OCI-M1 (cell line): ENCODE results near the gene TM2D1.
"Not testable (repeated sequence)": the region's sequence is repeated elsewhere in the genome, so short reads cannot be mapped to it uniquely, and the experiment has no call there.

ENCODE experiments used
- DNase-seq: peaks from one replicate; lab custom pipeline; 2025; lab: John Stamatoyannopoulos, UW

Gene TM2D1

GRCh38 chr1:61718996-61719663 is 5.8 kb downstream of the TM2D1 start:
- DNase-seq: not testable (repeated sequence)

GRCh38 chr1:61711969-61712368 is 13.0 kb downstream of the TM2D1 start:
- DNase-seq: no peak

GRCh38 chr1:61711257-61711656 is 13.7 kb downstream of the TM2D1 start:
- not testable (repeated sequence) for DNase-seq

GRCh38 chr1:61709908-61710289 is 15.0 kb downstream of the TM2D1 start:
- DNase-seq: peak; percentile 31

- DNase-seq: peak; percentile 79
These were observed 15.7 kb downstream of the TM2D1 start for GRCh38 chr1:61708953-61709907.

- DNase-seq: no peak
These were observed 24.8 kb downstream of the TM2D1 start for GRCh38 chr1:61699911-61700851.

GRCh38 chr1:61692155-61692800 is 32.7 kb downstream of the TM2D1 start:
- no peak for DNase-seq

GRCh38 chr1:61687901-61688300 is 37.0 kb downstream of the TM2D1 start:
- no peak for DNase-seq

- DNase-seq: no peak
These were observed 42.0 kb downstream of the TM2D1 start for GRCh38 chr1:61682891-61683290.

- no peak for DNase-seq
These were observed 44.4 kb downstream of the TM2D1 start for GRCh38 chr1:61680500-61680899.

GRCh38 chr1:61676881-61677280 is 48.1 kb downstream of the TM2D1 start:
- DNase-seq: not testable (repeated sequence)

- no peak for DNase-seq
These were observed 50.7 kb downstream of the TM2D1 start for GRCh38 chr1:61674221-61674620.

- DNase-seq: no peak
These were observed 52.6 kb downstream of the TM2D1 start for GRCh38 chr1:61672376-61672775.

GRCh38 chr1:61670445-61670844 is 54.5 kb downstream of the TM2D1 start:
- DNase-seq: no peak

GRCh38 chr1:61670016-61670415 is 54.9 kb downstream of the TM2D1 start:
- peak; percentile 4 for DNase-seq

- peak; percentile 8 for DNase-seq
These were observed 65.9 kb downstream of the TM2D1 start for GRCh38 chr1:61659061-61659460.

GRCh38 chr1:61655453-61655852 is 69.5 kb downstream of the TM2D1 start:
- DNase-seq: no peak

GRCh38 chr1:61654067-61654466 is 70.9 kb downstream of the TM2D1 start:
- DNase-seq: no peak

- DNase-seq: no peak
These were observed 75.8 kb downstream of the TM2D1 start for GRCh38 chr1:61648983-61649742.

- no peak for DNase-seq
These were observed 77.8 kb downstream of the TM2D1 start for GRCh38 chr1:61647142-61647541.

- no peak for DNase-seq
These were observed 79.5 kb downstream of the TM2D1 start for GRCh38 chr1:61645476-61645875.
